Motor neuron (in vitro differentiated cells): ENCODE measurements around the gene HTR1E. TPM values are rescaled to one million over a fixed set of nuclear protein-coding genes. Genes with fewer than 3 reads are reported as not detected.
"Not testable (repeated sequence)": the region's sequence is repeated elsewhere in the genome, so short reads cannot be mapped to it uniquely, and the experiment has no call there.

Source experiments
- ATAC-seq, 8 experiments: fragments of 200-7000 bp; cut with Tn5 transposase; replicated peaks in 6 of 8; 2 replicates each; pipeline ENCODE4 v1.8.0; 2021; ENCODE audit warnings: mild to moderate bottlenecking in 8 of 8, moderate library complexity in 8 of 8
- H3K27ac ChIP-seq, 2 donors: fragments of 250-450 bp; sonication (Bioruptor Pico); 2 replicates each; pipeline ENCODE4 v1.9.0; 2021; ENCODE audit warnings: antibody characterized with exemption in 2 of 2, mild to moderate bottlenecking in 2 of 2, moderate library complexity in 1 of 2
- H3K4me1 ChIP-seq, 2 donors: fragments of 250-450 bp; sonication (Bioruptor Pico); replicated peaks in 1 of 2; 2 replicates each; pipeline ENCODE4 v1.6.1; 2021; ENCODE audit warnings: antibody characterized with exemption in 2 of 2, mild to moderate bottlenecking in 2 of 2, moderate library complexity in 1 of 2
- H3K4me3 ChIP-seq, 5 donors: fragments of 250-450 bp; sonication (Bioruptor Pico); 2 replicates each; pipeline ENCODE4 v1.9.0; 2021; ENCODE audit warnings: antibody characterized with exemption in 5 of 5, mild to moderate bottlenecking in 5 of 5, moderate library complexity in 4 of 5
- WGBS, 10 experiments: fragments of 450-650 bp; shearing (Covaris generic); methylation state at CpG; one replicate each; pipeline ENCODE4 v1.0.0; 2022; 5-methylcytosine and 5-hydroxymethylcytosine counted together
- in situ Hi-C, 9 experiments: fragments of 400-800 bp; cut with MboI; loops; one replicate each; pipeline ENCODE4 v1.15.0; 2021; ENCODE audit warnings: low sequenced_read_pairs in 9 of 9, low pct_unique_long_range_greater_than_20kb in 2 of 9; ENCODE audit not compliant: unreplicated experiment in 9 of 9
- total RNA-seq, 8 experiments: library from RNA; unstranded; fragments of 300-600 nt; gene quantifications; 2 replicates each; pipeline versions ENCODE4 v1.2.3 to v1.2.4, GENCODE V29; 2022

Gene HTR1E, protein sequence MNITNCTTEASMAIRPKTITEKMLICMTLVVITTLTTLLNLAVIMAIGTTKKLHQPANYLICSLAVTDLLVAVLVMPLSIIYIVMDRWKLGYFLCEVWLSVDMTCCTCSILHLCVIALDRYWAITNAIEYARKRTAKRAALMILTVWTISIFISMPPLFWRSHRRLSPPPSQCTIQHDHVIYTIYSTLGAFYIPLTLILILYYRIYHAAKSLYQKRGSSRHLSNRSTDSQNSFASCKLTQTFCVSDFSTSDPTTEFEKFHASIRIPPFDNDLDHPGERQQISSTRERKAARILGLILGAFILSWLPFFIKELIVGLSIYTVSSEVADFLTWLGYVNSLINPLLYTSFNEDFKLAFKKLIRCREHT
- total RNA-seq, result under 1 TPM in 7 of 8 experiments, not detected in 1; 0.14 to 0.76 (median 0.24) TPM

DNA sequence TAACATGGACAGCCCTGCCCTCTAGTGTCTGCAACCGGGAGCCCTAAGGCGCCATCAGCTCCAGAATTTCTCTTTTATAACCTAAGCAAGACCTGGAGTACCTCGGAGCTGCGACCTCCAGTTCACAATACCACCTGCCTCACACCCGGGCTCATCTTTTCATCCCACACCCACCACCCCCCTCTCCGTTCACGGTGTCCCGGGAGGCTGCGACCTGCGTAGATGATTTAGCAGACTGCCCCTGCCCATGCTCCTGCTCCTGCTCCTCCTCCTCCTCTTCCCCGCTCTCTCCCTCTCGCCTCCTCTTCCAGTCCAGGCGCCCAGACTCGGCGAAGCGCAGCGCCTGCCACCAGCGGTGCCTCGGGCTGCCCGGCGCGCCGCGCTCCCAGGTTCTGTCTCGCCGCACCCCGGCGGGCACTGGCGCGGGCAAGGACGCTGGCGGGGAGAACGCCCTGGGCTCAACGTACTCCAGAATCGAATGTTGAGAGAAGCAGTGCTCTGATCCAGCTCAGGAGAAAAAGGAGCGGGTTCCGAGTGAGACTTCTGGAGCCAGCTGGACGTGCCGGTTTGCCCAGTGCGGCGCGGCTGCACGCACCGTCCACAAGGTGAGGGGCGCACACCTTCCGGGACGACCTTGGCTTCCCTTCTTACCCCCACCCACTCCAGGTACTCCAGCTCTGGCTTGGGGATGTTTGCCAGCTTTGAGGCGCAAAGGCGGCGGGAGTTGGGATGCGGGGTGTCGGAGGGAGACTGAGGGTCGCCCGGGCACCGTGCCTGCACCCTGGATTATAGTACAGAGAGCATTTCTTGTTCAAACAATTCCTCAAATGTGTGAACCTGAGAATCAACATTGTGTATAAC lies at the start of gene HTR1E:
HTR1E (plus strand) TSS at position 310 of the 861 bp plus-strand sequence. CDS start 77,807 bp downstream, outside the sequence.
- ATAC-seq, result peak; percentile 95 to 97 (median 96)
- Histone ChIP-seq H3K4me3 (peak within 1 kb of the TSS; percentile 38 to 49 (median 42)), H3K4me1 (peaks cover 0 to 2% of the 10 kb centered on the region in 2 donors), H3K27ac (no peak within 1 kb of the TSS)
- in situ Hi-C loops, result no loop called here
- WGBS, 10 experiments, result 0 to 33% (median 6%) methylated on average over 2 to 23 of the region's 55 CpGs; no CpG with 5 or more reads in 3 of the 10 experiments

DNA sequence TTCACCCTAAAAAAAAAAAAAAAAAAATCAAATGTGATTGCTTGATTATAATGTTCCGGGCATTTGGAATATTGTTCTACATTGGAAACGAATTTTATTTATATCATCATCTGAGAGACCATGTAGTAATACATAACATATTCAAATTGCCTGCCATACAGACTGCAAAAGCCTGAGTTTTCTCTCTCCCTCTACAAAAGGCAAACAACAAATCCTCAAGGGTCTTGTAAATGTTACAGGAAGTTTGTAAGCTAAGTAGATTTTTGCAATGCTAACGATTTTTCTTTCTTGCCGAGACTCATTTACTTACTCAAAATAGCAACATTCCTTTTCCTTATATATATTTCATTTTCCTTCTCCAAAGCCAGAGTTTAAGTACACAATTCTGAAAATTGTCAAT lies 49.0 kb upstream of the HTR1E start:
- Histone ChIP-seq H3K4me1 (no peaks in the 10 kb centered on the region), H3K27ac (no peak overlapping the region), H3K4me3 (no peak overlapping the region)
- 2 to 54% (median 33%) methylated on average over 2 to 4 of the region's 4 CpGs for WGBS, 10 experiments
- in situ Hi-C loops, result no loop called here
- peak in 1 of 8 experiments; percentile 90 for ATAC-seq

DNA sequence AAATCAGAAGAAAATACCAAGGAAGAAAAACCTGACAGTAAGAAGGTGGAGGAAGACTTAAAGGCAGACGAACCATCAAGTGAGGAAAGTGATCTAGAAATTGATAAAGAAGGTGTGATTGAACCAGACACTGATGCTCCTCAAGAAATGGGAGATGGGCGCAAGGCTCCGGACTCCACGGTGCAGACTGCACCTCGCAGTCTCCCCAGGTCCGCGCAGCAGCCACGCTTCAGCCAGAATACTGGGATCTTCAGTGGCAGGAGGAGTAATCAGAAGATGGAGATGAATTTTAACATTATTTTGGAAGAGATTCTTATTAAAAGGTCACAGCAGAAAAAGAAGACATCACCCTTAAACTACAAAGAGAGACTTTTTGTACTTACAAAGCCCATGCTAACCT lies 40.1 kb upstream of the HTR1E start:
- in situ Hi-C loops, H3K4me1 ChIP-seq, H3K4me3 ChIP-seq, ATAC-seq, H3K27ac ChIP-seq: not testable (repeated sequence)
- 93 to 100% (median 100%) methylated on average over 3 to 7 of the region's 8 CpGs; no CpG with 5 or more reads in 7 of the 10 experiments for WGBS, 10 experiments

DNA sequence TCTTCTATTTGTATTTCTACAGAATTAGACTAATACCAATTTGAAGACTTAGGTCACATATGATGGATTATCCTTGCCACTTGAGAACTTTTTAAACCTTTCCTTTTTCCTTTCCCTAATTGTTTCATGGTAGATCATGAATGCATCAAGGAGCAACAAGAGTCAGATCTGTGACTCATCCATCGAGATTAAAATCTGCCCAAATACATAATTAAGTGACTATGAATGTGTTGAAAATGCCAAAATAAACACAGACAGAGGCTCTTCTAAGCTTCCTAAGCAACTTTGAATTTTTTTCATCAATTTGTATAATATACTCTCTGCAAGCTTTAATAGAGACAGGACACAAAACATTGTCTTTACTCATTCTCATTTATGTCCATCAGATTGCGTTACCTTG lies 23.5 kb upstream of the HTR1E start:
- in situ Hi-C loops, result no loop called here
- no peak for ATAC-seq
- no peaks in the 10 kb centered on the region for H3K4me1 ChIP-seq
- no peak overlapping the region for H3K27ac ChIP-seq
- no peak overlapping the region for H3K4me3 ChIP-seq
- 0 to 93% (median 83%) methylated on average over 1 to 2 of the region's 2 CpGs; no CpG with 5 or more reads in 2 of the 10 experiments for WGBS, 10 experiments

DNA sequence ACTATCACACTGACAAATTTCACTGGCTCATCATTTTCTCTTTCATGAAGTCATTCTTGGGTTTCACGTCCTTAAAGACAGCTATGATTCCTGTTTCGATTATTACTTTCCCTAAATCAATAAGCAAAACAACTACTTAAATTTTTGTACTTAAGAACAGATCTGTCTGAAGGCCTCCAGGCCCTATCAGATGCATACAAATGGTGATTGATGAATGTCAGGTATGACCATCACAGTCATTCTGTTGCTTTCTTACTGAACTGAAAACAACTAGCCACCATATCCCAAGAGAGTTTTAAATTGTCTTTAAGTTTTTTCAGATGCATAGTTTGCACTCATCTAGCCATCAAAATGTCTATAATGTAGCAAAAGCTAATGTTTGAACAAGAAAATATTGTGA lies 20.9 kb upstream of the HTR1E start:
- Histone ChIP-seq H3K27ac (no peak overlapping the region), H3K4me3 (no peak overlapping the region), H3K4me1 (no peaks in the 10 kb centered on the region)
- ATAC-seq, result no peak
- WGBS, 10 experiments, result 0 to 93% (median 50%) methylated on average over 2 of the region's 2 CpGs; no CpG with 5 or more reads in 2 of the 10 experiments
- in situ Hi-C loops, result no loop called here

DNA sequence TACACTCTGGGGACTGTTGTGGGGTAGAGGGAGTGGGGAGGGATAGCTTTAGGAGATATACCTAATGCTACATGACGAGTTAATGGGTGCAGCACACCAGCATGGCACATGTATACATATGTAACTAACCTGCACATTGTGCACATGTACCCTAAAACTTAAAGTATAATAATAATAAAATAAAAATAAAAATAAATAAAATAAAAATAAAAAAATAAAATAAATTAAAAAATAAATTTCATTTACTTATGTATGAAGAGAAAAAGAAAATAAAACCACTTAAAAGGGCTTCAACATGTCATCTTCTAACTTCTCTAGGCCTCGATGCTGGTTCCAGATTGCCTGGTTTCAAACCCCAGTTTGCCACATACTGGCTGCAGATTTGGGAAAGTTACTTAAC lies 10.2 kb upstream of the HTR1E start:
- H3K4me3 ChIP-seq, H3K4me1 ChIP-seq, in situ Hi-C loops, ATAC-seq, H3K27ac ChIP-seq: not testable (repeated sequence)
- 0 to 100% (median 48%) methylated on average over 1 to 2 of the region's 2 CpGs; no CpG with 5 or more reads in 2 of the 10 experiments for WGBS, 10 experiments

DNA sequence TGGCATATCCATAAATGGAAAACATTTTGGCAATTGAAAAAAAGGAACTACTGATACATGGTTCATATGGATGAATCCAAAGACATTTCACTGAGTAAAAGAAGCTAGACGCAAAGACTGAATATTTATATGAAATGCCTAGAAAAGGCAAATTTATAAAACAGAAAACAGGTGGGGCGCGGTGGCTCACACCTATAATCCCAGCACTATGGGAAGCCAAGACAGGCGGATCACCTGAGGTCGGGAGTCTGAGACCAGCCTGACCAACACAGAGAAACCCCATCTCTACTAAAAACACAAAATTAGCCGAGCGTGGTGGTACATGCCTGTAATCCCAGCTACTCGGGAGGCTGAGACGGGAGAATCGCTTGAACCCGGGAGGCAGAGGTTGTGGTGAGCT lies 9.5 kb upstream of the HTR1E start:
- in situ Hi-C loops, H3K4me3 ChIP-seq, H3K4me1 ChIP-seq, H3K27ac ChIP-seq, ATAC-seq: not testable (repeated sequence)
- 57 to 100% (median 88%) methylated on average over 1 to 8 of the region's 11 CpGs; no CpG with 5 or more reads in 1 of the 10 experiments for WGBS, 10 experiments

DNA sequence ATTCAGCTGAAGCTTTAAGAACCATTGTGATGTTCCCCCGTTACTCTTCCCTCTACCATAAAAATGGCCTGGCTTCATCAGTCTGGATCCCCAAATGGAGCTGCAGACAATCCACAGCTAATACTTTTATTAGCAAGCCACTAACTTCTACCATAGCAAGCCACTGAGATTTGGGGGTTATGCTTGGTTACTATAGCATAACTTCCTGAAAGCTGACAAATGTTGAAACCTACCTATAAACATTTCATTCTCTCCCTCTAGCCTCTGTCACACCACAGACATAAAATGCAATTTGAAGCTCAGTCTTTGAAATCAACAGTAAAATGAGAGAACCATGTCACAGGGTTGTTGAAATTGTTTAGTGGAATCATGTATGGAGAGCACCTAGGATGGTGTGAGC lies 3.0 kb upstream of the HTR1E start:
- ATAC-seq, result no peak
- H3K4me1 ChIP-seq, result no peaks in the 10 kb centered on the region
- 0 to 100% (median 76%) methylated on average over 1 of the region's 1 CpG; no CpG with 5 or more reads in 2 of the 10 experiments for WGBS, 10 experiments
- H3K4me3 ChIP-seq, result no peak overlapping the region
- no peak overlapping the region for H3K27ac ChIP-seq
- in situ Hi-C loops, result no loop called here

DNA sequence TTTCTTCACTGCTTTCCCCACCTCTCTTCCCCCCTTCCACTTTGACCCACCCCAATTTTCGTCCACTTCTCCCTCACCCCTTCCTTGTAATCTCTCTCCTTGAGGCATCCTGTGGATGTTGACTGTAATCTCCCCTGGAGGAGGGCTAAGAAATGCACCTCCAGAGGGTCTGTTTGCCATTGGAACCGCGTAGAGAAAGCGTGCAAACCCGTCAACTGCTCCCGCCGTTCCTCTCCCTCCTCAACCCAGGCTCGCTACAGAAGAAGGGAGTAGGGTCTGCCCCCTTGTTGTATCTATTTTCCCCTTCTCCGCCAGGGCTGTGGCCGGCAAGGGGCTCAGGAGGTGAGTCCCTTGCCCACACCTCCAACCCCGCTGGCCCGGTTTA lies 502 bp upstream of the HTR1E start:
- ATAC-seq, result peak in 2 of 8 experiments; percentile 16 to 17
- WGBS, 10 experiments, result 0 to 100% (median 31%) methylated on average over 1 to 9 of the region's 12 CpGs; no CpG with 5 or more reads in 5 of the 10 experiments
- H3K4me1 ChIP-seq, result no peaks in the 10 kb centered on the region
- no peak overlapping the region for H3K27ac ChIP-seq
- in situ Hi-C loops, result no loop called here
- peak overlapping the region; percentile 38 to 49 (median 42) for H3K4me3 ChIP-seq

DNA sequence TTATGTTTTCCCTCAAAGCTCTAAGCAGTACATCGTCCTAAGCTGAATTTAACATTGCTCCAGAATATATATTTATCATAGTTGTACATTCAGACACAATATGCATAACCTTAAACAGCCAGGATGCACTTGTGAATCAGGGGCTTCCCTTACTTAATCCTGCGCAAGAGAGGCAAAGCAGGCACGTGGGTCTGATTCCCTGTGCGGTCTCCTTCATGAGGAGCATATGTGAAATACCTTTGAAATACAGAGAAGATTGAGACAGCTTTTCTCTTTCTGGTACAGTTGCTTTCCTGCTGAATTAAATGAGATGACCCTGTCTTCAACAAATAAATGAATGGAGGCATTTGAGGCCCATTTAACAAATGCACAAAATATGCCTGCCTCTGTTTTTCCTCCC lies 1.5 kb downstream of the HTR1E start:
- H3K27ac ChIP-seq, result no peak overlapping the region
- no peak overlapping the region for H3K4me3 ChIP-seq
- in situ Hi-C loops, result no loop called here
- 20 to 100% (median 71%) methylated on average over 1 to 4 of the region's 4 CpGs for whole genome bisulfite sequencing, 10 experiments
- no peak for ATAC-seq
- H3K4me1 ChIP-seq, result peaks cover 0 to 12% of the 10 kb centered on the region in 2 donors

DNA sequence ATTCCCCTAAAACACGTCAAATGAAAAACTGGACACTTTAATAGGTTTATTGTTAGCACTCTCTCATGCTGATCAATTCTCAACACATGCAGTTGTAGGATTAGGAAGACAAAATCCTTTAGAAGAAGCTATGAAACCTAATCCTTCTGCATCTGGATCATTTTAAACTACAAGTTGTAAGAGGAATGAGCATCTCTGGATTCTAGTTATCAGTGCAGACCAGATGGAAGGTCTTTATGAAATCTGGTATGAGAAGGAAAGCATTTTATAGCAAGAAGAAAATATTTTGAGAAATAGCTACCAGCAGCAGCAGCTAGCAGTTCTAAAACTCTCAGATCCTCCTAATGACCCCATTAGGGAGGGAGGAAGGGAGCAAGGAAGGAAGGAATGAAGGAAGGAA lies 4.1 kb downstream of the HTR1E start:
- Histone ChIP-seq H3K4me3 (no peak overlapping the region), H3K27ac (no peak overlapping the region), H3K4me1 (peaks cover 0 to 12% of the 10 kb centered on the region in 2 donors)
- 0 to 100% (median 44%) methylated on average over 1 of the region's 1 CpG; no CpG with 5 or more reads in 2 of the 10 experiments for WGBS, 10 experiments
- no peak for ATAC-seq
- in situ Hi-C loops, result no loop called here

DNA sequence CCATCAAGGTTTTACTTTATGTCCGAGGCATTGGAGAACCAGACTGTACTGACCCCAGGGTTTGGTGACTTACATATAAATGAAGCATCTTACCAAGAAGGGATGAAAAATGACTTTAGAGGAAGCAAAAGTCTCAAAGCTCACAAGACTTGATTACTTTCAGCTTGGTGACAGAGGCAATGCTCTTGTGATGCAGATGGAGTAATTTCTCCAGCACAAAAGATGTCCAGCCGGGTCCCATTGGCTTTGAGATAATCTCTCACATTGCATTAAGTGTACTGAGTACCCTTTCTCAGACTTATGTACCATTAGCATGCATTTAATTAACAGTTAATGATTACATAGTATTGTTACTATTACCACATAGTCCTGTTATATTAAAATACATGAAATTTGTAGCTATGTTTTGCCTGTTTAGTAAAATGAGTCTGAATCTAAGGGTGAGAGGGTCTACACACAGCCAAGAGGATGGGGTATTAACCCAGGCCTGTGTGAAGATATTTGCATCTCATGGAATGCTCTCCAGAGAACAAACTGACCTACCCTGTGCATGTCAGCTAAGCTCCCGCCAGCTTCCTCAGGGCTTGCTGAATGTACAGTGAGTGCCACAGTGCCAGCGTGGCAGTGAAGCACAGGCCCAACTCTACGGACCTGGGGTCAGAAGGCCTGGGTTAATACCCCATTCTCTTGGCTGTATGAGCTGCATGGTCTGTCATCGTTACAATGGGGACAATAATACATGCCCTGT lies 5.6 kb downstream of the HTR1E start:
- Histone ChIP-seq H3K4me3 (no peak overlapping the region), H3K27ac (no peak overlapping the region), H3K4me1 (peaks cover 0 to 12% of the 10 kb centered on the region in 2 donors)
- in situ Hi-C loops, result no loop called here
- ATAC-seq, result peak in 3 of 8 experiments; percentile 68 to 72 (median 72)
- WGBS, 10 experiments, result 0 to 100% (median 48%) methylated on average over 2 to 6 of the region's 6 CpGs; no CpG with 5 or more reads in 2 of the 10 experiments
